HS-5 (cell line): ENCODE measurements around the gene GREM2.

ENCODE experiments used
- DNase-seq: peaks from one replicate; pipeline ENCODE4 v3.0.0-alpha.2; 2012; ENCODE audit warnings: low read depth

The GREM2 gene

DNA sequence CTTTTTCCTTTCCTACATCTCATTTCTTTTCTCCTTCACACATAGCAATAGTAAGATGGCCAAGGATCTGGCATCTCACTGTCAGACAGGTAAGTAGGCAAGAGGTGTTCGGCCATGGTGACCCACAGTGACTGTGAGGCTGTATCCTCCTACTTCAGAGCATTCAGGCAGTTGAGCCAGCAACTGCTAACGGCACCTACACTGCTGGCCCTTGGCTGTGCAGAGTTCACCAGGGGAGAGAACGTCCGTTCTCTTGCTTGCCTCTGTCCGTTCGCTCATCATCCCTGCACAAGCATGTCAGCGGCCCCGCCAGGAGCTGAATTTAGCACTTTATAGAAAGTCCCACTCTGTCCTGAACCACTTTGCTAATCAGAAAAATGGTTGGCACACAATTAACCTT lies 113.6 kb downstream of the GREM2 start:
- no peak for DNase-seq

DNA sequence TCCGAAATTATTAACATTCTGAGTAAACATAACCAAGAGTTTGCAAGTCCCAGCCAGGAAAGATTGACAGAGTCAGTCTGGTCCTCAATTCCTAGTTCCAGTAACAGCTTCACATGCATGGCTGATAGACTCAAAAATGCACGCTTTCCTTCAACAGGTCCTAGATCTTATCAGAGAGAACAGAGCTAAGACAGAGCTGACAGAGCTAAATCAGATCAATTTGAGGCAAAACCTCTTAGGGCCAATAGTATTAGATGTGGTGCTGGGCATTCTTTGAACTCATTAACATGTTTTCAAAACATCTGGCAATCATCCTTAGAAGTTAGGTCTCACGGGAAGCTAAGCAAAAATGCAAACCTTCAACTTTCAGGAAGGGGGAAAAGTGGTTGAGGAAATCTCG lies 114.0 kb downstream of the GREM2 start:
- DNase-seq = no peak

DNA sequence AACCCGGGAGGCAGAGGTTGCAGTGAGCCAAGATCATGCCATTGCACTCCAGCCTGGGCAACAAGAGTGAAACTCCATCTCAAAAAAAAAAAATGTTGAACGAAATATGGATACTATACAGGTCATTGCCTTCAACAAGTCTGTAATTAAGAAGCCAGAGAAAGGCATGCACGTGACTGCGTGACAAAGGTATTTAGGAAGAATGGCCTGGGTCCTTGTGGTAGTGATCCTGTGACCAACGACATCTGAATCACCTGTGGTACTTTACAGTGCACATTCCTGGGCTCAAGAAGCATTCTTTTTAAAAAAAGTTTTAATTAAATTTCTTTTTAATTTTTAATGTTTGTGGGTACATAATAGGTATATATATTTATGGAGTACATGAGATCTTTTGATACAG lies 115.0 kb downstream of the GREM2 start:
- no peak for DNase-seq

DNA sequence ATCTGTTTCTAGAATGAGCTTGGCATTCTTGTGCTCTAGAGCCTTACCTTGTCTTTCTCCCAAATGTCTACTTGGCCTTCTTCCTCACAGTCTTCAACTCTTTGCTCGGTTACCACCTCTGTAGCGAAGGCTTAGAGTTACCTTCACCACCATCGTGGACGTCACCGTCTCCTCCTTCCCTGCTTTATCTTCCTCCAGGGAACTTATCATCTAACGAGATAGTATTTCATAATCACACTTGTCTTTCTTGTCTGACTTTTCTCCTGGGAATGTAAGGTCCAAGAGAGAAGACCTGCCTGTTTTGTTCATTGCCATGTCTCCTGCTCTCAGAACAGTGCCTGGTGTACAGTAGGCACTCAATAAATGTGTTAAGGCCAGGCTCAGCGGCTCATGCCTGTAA lies 115.6 kb downstream of the GREM2 start:
- no peak for DNase-seq

DNA sequence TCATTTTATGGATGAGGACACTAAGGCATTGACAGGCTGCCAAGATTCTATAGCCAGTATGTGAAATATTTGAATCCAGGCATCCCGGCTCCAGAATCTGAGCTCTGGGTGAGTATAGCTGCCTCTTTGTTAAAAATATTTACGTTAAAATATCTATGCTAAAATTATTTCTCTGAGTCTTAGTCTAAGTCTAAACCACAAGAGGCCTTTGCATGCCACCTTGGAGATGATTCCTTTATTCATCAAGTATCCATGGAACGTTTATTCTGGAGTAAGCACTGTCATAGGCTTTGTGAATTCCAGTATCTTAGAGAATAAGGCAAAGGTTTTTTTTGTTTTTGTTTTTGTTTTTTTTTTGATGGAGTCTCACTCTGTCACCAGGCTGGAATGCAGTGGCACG lies 116.4 kb downstream of the GREM2 start:
- DNase-seq = no peak

DNA sequence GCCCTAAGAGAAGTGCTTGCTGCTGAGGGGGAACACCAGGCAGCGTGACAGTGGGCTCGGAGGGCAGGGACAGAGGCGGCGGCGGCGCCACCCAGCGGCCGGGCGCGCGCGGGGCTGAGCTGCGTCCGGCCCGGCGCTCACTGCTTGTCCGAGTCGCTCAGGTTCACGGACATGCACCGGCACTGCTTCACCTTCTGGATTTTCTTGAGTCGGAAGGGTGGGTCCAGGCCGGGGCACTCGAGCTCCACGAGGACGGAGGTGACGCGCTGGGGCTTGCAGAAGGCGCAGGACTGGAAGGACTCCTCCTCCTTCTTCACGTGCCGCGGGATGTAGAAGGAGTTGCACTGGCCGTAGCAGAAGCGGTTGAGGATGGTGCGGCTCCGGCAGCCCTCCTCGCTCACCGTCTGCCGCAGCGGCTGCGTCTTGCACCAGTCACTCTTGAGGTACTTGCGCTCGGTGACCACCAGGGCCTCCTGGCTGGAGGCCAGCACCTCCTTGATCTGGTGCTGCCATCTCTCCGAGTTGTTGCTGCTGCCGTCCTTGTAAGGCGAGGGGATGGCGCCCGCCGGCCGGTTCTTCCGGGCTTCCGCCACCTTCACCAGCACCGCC lies 119.0 kb downstream of the GREM2 start:
- DNase-seq = no peak

DNA sequence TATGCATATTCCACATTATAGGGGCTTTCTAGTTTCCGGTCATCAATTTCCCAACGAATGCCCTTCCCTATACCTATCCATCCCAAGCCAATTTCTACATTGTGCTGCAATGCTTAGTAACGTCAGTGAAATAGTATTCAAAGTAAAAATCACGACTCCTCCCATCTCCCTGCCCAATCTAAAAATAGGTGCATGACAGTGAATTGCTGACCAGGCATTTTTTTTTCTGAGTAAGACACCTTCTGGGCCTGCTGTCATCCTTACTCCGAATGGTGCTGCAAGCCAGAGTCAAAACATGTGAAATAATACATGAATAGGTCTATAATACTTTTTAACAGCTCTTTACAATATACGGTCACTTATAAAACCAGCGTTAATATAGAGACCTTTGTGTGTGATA lies 120.2 kb downstream of the GREM2 start:
- no peak for DNase-seq

DNA sequence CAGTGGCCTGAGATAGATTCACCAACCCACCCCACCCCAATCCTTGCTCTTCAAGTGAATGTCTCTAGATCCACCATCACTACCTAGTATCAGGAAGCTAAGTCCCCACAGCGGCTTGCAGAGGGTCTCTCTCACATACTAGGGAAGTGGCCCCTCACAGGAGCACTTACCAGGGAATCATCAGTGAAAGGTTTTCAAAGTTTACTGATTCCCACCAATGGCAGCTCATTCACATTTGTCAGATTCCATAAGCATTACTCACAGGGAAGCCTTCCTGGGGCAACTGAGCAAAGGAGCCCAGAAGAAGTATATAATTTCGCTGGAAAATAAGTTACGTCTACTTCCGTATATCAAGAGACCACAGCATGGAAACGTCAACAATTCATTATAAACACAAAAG lies 120.8 kb downstream of the GREM2 start:
- DNase-seq = no peak

DNA sequence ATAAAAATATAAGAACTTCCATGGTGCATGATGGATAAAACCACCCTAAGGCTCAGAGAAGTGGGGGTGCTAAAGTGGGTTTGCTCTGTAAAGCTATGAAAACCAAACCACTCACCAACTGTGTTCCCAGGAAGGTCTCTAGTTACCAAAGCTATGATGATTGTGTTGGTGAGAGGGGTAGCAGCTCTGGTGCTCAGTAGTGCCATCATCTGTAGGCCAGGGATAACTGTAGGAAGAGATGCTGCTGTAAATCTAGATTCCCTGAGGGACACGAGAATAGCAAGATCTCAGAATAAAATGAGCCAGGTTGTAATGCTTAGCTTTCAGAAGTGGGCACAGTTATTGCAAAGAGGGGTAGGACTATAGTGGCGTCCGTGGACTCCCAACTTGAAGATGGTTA lies 124.5 kb downstream of the GREM2 start:
- no peak for DNase-seq

DNA sequence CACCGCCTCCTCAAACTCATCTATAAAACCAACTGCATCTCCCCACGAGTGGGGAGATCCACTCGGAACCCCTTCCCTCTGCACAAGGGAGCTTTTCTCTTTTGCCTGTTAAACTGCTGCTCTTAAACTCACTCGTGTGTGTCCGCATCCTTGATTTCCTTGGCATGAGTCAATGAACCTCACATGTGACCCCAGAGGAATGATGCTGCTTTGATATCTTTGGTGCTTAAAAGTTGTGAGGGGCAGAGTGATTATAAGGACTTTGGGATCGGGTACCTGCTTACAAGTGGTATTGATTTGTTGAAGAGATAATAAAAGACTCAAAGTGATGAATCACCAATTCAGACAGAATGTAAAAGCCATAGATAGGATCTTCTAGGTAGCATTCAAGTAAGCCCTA lies 125.3 kb downstream of the GREM2 start:
- DNase-seq = no peak

DNA sequence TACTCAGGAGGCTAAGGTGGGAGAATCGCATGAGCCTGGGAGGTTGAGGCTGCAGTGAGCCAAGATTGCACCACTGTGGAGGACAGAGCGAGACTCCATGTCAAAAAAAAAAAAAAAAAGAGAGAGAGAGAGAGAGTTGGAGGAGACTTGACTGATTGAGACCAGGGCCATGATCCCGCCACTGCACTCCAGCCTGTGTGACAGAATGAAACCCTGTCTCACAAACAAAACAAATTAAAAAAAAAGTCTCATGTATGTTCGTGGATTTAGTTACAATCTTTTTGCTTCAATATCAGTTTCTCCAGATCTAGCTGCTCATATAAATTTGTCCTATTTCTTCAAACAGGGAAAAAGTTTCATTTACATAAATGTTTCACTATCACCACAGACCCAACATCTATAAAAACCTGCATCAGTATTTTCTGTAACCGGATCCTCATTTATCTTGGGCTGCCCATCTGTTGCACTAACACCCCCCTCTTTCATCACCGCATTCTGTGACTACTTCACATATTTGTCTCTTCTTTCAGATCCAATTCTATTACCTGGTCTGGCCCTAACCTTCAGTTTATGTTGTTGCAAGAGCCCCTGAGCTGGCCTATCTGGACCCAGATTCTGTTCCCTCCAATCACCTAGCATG lies 127.0 kb downstream of the GREM2 start:
- no peak for DNase-seq

DNA sequence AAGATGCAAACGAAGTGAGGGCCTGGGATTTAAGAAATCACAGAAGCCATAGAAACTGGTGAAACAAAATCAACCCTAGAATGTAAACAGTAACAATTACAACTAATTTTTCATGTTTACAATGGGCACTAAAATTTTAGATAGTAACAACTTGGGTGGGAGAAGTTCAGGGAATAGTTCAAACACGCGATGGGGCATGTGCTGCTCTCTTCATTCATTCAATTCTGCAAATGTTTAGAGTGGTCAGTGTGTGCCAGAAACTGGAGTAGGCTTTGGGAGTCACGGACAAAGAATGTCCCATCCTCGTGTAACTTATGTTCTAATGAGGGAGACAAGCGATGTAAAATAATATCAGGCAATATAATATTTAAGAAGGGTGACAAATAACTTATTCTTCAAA lies 133.4 kb downstream of the GREM2 start:
- DNase-seq = no peak

DNA sequence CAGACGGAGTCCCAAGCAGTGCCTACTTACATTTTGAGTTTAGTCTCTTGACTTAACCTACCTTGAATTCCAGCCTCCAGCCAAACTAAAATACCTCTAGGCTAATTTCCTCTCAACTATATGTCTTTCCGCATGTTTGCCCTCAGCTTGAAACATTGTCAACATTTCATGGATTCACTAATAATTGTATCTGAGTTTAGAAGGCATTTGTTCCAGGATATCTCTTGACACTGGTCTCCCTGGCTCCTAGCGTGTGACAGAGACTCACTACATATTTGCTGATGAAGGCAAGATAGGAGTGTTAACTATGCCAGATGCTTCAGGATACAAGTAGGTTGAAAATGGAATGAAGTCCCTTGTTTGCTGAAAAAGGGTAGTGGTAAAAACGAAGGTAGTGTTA lies 136.1 kb downstream of the GREM2 start:
- no peak for DNase-seq

DNA sequence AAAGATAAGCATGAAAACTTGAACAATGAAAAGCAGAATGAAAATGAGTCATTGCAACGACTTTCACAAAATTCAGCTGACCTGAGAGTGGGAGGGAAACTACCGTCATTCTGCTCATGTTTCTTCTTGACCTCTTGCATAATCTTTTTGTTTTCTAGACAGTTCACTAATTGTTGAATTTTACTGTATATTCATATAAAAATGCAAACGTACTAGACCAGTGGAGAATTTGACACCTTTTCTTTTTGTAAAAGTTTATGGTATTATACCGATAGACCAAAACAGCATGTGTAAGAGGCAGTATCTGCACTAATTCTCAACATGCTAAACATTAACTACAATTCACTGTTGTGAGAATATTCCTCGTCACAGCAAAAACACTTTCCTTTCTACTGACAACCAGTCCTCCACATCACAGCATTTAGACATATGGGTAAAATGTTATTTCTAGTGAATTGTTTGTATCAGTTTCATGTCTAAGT lies 137.8 kb downstream of the GREM2 start:
- DNase-seq = no peak

DNA sequence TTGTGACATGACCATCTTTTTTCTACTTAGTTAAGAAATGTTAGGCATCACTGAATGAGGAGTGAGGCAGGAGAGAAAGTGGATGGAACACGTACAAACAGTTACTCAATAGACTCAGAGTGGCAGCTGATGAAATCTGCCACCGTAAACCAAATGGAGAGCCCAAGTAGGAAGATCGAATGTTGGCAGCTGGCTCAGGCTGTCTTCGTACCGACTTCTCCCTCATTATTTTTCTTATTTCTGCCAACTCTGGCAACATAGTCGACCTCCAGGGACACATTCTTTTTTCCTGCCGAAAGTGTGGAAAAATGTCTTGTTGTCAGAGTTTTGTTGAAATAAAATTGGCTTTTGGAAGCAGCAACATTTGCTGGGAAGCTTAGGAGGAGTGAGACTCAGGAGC lies 143.3 kb downstream of the GREM2 start:
- no peak for DNase-seq

DNA sequence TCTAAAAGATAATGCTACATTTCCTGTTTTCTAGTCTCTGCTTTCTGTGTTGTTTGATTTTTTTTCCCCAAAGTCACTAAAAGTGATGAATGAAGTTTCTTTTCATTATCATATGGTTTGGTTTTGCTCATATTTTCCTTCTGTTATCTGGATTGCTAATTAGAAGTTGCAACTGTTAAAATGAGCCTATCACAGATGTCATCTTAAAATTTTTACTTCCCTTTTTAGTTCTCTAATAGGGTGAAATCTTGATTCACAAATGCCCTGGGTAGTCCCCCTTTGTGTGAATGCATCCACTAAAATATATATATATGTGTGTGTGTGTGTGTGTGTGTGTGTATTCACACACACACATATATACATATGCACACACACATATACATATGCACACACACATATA lies 144.1 kb downstream of the GREM2 start:
- DNase-seq = no peak

DNA sequence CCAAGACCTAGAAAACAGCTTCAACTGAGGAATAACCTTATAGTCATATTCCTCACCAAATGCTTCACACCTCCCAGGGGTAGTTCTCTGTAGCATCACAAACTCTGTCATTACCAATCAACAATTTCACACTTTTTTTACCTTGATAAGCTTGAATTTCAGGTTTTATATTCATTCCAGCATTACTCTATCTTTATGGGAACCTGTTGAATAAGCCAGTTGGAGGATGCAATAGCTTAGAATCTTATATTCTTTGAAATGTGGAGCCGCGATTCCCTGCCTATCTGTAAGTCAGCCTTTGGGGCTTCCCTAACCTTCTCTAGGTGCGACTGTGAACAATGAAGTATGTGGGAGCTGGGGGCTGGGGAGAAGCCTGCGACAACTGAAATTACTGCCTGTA lies 145.4 kb downstream of the GREM2 start:
- no peak for DNase-seq

DNA sequence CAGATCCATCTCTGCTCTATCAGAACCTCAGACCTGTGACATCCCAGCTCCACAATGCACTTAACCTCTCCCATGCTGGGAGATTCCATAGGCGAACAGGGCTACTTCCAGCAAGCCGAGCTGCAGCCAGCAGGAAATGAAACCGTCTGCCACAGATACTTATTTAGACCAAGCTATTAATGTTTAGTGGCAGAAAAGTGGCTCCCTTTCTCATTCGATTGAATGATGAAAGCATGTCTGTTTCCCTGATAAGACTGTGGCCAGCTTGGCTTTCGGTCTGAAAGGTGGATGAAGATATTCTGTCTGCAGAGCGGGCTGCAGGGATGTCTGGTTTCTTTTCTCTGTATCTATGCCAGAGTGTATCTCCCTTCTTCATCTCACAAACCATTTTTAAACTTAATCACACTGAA lies 146.4 kb downstream of the GREM2 start:
- no peak for DNase-seq

DNA sequence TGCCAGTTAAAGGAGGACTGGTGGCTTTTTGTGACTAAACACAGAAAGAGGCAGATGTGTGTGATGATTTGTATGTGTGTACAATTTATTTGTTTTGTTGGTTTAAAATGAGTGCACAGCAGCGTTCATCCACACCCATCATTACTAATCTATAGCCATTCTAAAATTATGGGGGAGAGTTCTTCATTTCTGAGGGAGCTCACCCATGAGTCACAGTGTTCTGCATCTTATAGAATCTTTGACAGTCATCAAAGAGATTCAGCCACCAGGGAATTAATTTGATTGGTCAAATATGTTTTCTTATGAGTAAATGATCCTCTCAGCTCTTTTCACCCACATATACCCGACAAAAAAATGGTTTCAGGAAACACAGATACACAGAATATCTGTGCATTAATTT lies 147.9 kb downstream of the GREM2 start:
- DNase-seq = peak; percentile 6

DNA sequence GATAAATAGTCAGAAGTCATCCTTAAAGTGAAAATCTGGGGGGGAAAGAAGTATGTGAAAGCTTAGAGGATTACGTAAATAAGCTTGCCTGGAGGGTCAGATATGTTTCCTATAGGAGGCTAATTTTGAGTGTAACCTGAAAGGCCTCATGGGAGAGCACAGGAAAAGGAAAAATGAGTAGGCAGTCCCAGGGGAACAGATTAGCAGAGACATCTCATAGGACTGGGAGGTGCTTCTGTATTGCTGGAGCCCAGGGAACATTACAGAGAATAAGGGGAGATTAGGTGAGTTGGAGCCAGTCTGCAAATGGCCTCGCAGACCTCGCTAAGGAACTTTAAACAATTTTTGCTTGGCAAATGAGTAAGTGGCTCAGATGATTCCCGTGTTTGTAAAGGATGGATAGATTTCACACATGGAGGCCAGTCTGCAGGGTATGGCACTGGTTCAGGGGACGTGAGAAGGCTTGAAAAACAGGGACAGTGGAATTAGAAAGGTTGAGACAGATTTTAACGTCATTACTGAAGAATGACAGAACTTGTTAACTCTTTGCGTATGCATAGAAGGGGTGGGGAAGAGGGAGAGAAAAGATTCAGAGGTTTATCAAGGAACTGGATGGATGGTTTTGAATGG lies 149.1 kb downstream of the GREM2 start:
- no peak for DNase-seq

DNA sequence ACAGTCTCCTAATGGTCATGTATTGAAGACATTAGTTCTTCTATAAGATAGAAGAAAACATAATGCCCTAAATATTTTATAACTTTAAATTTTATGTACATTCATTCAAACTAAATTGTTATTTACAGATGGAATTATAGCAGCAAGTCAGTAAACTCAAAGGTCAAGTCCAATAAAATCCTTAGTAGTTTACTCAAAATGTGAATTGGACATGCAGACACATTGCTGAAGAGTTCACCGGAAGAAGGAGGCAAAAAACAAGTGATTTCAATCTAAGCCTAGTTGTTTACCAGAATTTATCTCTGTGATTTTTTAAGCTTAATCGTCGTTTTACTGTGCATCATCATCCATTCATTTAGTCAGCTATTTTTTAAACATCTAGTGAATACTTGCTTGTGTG lies 149.7 kb downstream of the GREM2 start:
- no peak for DNase-seq

DNA sequence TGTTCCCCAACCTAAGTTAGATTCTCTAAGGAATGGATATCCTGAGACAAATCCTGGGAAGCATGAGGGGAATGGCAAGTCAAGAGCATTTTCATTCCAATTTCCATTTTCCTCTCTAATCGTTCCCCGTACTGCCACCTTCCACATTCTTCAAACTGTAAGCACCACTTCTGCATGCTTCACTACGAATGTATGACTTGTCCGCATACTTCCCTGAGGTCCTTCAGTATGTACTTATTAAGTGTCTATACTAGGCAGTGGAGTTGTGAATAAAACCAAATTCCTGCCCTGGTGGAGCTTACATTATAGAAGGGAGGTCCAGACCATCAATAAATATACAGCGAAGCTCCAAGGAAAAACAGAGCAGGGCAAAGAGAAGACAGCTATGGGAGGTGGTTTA lies 154.8 kb downstream of the GREM2 start:
- no peak for DNase-seq

DNA sequence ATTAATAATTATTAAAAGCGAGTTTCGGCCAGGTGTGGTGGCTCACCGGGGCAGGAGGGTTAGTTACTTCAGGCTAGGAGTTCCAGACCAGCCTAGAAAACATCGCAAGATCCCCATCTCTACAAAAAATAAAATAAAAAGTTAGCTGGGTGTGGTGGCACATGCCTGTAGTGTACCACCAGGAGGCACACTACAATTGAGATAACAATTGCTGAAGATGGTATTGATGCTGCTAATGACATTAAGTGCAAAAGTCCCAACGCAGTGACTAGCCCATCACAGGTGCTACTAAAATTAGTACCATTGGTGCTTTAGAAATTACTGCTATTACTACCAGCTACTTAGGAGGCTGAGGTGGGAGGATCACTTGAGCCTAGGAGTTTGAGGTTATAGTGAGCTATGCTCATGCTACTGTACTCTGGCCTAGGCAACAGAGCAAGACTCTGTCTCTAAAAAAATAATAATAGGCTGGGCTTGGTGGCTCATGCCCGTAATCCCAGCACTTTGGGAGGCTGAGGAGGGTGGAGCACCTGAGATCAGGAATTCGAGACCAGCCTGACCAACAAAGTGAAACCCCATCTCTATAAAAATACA lies 156.6 kb downstream of the GREM2 start:
- DNase-seq = no peak
